ENCODE data around the gene HSPBP1. TPM values are rescaled to one million over a fixed set of nuclear protein-coding genes. Genes with fewer than 3 reads are reported as not detected.
"Not testable (repeated sequence)": the region's sequence is repeated elsewhere in the genome, so short reads cannot be mapped to it uniquely, and the experiment has no call there.

Gene HSPBP1, protein sequence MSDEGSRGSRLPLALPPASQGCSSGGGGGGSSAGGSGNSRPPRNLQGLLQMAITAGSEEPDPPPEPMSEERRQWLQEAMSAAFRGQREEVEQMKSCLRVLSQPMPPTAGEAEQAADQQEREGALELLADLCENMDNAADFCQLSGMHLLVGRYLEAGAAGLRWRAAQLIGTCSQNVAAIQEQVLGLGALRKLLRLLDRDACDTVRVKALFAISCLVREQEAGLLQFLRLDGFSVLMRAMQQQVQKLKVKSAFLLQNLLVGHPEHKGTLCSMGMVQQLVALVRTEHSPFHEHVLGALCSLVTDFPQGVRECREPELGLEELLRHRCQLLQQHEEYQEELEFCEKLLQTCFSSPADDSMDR
- total RNA-seq, result 30.1 and 37.8 TPM in 2 replicates

GRCh38 chr19:55279770-55280643 is at the start of gene HSPBP1:
HSPBP1 (minus strand) TSS chr19:55280110; CDS start chr19:55279608, 502 bp downstream.
- peak; percentile 49 for DNase-seq (ENCODE audit: low read depth, low spot score)

DNA sequence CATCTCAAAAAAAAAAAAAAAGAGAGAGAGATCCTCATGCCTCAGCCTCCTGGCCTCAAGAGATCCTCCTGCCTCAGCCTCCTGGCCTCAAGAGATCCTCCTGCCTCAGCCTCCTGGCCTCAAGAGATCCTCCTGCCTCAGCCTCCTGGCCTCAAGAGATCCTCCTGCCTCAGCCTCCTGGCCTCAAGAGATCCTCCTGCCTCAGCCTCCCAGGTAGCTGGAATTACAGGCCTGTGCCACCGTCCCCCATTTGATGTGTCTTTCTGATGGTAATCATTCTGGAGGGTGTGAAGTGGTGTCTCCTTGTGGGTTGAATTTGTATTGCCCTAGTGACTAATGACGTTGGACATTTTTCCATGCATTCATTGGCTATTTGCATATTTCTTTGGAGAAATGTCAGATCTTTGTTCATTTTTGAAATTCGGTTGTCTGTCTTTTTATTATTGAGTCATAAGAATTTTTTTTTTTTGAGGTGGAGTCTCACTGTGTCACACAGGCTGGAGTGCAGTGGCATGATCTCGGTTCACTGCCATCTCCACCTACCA is 48.9 kb upstream of the HSPBP1 start:
- not testable (repeated sequence) for DNase-seq (ENCODE audit: low read depth, low spot score)

DNA sequence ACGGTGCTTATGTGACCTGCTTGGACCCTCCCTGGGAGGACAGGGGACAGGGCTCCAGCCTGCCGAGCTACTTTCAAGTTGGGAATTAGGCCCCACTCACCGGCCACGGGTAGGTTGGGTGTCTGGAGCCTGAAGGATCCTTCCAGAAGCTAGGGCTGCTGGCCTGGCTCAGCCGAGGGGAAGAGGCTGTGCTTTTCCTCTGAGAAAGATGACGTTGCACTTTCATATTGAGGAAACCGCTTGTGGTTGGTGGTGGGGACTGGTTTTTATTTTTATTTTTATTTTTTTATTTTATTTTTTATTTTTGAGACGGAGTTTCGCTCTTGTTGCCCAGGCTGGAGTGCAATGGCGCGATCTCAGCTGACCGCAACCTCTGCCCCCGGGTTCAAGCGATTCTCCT is 45.3 kb upstream of the HSPBP1 start, which contains the start of gene TMEM150B:
Gene TMEM150B, minus strand, starts transcription at position 170 of the 400 bp plus-strand sequence. CDS start 4,305 bp downstream, outside the sequence.
- no peak for DNase-seq (ENCODE audit: low read depth, low spot score)

GRCh38 chr19:55324662-55325061 is 44.8 kb upstream of the HSPBP1 start:
- no peak for DNase-seq (ENCODE audit: low read depth, low spot score)

- DNase-seq (ENCODE audit: low read depth, low spot score), result no peak
Observed at GRCh38 chr19:55322204-55322885, 42.4 kb upstream of the HSPBP1 start.

DNA sequence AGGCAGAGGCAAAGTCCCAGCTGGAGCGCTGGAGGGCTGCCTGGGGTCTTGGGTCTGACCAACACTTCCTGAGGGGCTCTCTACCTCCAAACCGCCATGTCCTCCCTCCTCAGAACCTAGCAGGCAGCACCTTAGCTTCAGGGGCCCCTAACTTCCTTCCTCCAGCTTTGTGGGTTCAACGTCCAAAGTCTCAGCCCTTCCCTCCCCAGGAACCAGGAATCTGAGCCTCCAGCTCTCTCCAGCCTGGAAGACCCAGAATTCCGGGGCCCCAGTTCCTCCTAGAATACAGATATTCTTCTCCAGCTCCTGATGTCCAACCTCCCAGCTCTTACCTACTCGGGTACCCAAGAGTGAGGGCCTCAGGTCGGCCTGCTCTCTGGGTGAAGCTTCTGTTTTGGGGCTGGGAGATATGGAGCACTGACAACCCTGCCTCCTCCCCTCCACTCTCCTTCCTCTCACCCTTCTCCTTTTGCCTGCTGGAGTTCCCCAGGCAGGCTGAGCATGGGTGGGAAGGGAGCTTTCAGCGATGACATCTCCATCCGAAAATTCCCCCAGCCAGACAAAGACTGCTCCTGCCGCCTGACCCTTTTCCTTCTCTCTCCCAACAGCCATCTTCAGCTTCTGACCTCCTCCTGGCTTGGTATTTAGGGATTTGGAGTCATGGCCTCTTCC is 41.7 kb upstream of the HSPBP1 start:
- no peak for DNase-seq (ENCODE audit: low read depth, low spot score)

DNA sequence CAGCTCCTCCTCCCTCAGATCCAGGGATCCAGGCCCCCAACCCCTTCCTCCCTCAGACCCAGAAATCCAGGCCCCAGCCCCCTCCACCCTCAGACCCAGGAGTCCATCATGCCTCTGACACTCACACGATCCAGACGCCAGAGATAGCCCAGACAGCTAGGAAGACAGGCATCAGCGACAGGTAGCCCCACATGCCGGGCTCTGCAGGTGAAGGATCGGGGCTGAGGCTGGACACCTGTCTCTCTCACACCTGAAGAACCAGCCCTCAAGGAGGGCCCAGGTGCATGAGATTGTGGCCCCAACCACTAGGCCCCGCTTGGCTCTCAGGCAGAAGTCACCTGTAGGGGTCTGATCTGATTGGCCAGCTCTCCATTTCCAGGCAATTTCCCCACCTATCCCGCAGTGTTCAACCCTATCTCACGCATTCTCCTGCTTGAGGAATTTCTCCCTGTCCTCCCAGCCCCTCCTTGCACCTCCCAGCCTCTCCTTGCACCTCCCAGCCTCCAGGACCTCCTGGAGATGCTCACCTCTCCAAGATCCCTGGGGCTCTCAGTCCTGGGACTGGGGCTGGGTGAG is 41.0 kb upstream of the HSPBP1 start:
- no peak for DNase-seq (ENCODE audit: low read depth, low spot score)

DNA sequence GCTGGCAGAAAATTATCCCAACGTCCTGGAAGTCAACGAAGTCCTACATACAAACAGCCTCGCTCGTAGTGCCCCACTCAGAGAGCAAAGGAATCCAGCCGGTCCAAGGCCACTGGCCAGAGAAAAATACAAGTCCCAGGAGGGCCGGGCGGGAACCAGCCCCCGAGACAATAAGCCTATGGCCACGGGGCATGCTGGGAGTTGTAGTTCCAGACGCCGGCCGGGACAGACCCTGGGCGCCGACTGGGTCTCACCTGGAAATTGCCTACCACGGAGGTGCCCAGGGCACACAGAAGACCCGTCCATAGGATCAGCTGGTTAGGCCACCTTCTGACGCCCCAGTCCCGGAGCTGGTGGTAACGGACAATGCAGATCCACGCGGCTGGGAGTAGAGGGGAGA is 39.9 kb upstream of the HSPBP1 start:
- no peak for DNase-seq (ENCODE audit: low read depth, low spot score)

- no peak for DNase-seq (ENCODE audit: low read depth, low spot score)
Observed at GRCh38 chr19:55316646-55317045, 36.7 kb upstream of the HSPBP1 start.

DNA sequence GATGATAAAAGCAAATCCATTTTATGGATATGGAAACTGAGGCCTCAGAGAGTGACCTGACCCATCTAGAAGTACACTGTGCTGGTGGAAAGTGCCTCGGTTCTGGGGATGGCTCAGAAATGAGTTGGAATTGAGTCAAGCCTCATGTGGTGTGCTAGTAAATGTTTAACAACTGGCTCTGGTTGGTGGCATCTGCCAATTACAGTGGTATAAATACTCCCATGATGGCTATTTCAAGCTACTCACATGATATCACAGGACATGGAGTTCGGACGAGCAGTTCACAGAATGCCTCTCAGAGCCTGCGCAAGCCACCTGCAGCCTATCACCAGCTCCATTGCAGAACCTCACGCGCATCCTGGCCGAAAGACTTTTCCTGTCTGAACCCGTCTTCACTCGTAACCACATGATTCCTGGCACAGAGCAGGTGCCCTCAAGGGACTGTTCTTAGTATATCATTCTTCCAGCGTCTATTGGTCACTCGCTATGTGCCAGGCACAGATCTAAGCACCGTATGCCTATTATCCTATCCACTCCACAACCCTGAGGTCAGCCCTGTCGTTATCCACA is 36.1 kb upstream of the HSPBP1 start:
- no peak for DNase-seq (ENCODE audit: low read depth, low spot score)

DNA sequence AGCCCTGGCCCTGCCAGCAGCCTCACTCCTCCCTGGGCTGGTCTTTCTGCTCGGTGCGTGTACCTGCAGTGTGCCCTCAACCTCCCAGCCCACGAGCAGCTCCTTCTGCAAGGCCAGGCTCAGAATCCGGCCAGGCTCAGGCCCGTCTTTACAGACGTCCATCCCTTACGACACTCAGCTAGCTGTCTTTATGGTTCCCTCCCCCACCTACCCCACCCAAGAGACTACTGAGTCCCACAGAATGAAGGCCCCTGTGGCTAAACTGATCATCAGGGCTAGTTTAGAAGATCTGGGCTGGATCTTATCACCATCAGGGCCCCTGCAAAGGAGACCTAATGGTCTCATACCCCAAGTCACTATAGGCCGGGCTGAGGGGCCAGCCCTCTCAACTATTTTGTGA is 34.5 kb upstream of the HSPBP1 start:
- no peak for DNase-seq (ENCODE audit: low read depth, low spot score)

DNA sequence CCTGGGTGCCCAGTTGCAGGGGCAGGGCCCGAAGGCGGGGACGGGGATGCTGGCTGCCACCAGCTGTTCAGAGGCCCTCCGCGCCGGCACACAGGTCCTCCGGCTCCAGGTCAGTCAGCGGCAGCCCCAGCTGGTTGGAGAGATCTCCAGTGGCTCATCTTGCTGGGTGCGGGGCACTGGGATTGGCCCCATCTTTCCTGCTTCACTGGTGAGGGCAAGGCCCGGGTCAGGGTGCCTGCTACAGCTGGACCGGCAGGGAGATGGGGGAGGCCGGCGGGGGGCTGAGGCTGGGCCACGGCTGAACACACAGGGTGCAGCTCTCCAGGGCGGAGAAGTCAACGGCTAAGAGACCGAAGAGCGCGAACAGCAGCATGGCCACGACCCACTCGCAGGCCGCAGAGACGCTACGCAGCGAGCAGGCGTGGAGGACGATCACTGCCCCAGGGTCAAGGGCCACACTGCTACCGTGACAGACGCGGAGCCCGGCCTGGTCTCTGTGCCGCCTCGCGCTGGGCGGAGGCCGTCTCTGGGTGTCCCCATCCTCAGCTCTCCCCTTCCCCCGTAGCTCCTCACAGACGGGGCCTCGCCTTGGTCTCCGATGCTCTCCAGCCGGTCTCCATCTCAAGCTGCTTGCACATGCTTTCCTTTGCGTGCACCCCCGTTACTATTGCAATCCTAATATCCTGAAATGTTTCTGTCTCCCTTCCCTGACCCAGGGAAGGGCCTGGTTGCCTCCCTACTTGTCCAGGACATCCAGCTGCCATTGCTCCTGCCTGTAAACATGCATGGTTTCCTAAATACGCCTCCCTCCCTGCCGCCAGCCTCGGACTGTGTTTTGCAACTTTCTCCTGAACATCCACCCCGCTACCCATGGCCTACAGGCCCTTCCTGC is 33.0 kb upstream of the HSPBP1 start:
- no peak for DNase-seq (ENCODE audit: low read depth, low spot score)

DNA sequence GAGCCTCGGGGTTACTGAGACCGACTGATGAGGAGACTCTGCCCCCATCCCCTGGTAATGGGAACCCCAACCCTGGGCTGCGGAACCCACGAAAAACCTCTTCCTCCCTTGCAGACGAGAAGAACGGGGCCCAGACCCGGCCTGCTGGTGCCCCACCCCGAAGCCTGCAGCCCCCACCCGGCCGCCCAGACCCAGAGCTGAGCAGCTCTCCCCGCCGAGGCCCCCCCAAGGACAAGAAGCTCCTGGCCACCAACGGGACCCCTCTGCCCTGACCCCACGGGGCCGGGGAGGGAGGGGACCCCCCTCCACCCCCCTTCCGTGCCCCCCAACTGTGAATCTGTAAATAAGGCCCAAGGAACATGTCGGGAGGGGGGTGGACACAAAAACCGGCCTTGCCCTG is 31.9 kb upstream of the HSPBP1 start:
- no peak for DNase-seq (ENCODE audit: low read depth, low spot score)

DNA sequence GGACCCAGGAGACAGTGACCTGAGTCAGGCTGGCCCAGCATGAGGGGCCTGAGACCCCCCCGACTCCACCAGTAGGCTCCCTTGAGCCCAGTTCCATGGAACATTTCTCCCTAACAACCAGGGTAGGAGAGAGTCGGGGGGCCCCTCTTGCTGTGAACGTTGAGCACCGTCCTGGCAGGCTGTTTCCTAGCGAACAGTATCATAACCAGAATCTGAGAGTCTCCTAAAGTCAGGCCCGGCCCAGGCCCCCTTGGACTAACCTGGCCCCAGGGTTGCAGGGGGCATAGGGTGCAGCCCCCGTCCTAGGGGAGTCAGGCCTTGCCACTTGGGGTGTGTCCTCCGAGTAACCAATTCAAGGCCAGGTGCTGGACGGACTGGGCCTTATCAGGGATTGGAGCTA is 31.5 kb upstream of the HSPBP1 start:
- no peak for DNase-seq (ENCODE audit: low read depth, low spot score)

DNA sequence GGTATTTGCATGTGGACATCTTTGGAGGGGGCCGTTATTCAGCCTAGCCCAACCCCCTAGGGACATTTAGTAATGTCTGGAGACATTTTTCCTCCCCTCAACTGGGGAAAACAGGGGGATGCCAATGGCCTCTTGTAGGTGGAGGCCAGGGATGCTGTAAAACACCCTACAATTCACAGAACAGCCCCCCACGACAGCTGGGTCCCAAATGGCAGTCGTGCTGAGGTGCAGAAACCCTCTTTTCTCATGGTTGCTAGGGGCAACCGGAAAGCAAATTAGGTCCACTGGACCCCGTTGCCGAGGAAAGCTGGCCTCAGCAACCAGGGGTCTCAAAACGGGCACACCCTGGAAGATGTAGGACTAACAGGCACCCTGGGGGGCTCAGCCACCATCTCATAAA is 30.6 kb upstream of the HSPBP1 start:
- DNase-seq (ENCODE audit: low read depth, low spot score), result no peak

DNA sequence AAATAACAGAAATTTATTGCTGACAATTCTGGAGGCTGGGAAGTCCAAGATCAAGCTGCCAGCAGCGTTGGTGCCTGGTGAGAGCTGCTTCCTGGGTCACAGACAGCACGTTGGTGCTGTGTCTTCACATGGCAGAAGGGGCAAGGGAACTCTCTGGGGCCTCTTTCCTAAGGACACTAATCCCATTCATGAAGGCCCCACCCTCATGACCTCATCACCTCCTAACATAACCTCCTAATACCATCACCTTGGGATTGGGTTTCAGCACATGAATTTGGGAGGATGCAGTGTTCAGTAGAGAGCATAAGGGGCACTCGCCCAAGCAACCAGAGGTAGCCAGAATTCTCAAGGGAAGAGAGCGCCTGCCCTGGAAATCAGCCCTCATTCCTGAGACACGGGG is 29.5 kb upstream of the HSPBP1 start:
- DNase-seq (ENCODE audit: low read depth, low spot score), result no peak

- DNase-seq (ENCODE audit: low read depth, low spot score), result no peak
Observed at GRCh38 chr19:55308281-55308680, 28.4 kb upstream of the HSPBP1 start.

- DNase-seq (ENCODE audit: low read depth, low spot score), result no peak
Observed at GRCh38 chr19:55306712-55307111, 26.8 kb upstream of the HSPBP1 start.

DNA sequence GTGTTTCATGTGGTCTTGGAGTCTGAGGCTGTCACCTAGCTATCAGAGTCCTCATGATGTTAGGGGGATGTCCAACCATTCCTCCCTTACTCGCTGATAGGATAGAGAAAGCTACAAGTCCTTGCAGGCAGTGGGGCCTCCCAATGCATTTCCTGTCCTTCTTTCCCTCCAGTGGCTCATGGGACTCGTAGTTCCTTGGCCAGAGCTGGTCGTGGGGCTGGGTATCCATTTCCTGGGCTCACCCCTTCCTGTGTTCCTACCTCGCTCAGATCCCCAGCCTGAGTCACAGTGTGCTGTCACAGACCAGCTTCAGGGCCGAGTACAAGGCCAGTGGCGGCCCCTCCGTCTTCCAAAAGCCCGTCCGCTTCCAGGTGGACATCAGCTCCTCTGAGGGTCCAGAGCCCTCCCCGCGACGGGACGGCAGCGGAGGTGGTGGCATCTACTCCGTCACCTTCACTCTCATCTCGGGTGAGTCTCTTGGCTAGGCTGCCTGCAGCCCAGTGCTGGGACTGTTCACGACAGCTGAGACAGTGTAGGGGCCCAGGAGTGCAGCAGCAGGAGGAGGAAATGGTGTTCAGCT is 26.2 kb upstream of the HSPBP1 start:
- DNase-seq (ENCODE audit: low read depth, low spot score), result no peak
